ENCODE data around the gene GHR. TPM values are rescaled to one million over a fixed set of nuclear protein-coding genes. Genes with fewer than 3 reads are reported as not detected.

Gene GHR
- total RNA-seq, 2 donors from 2014 or later = 5.7 to 12.9 TPM

- Histone ChIP-seq H3K4me3 (no peak overlapping the region), H3K27me3 (no peaks in the 10 kb centered on the region), H3K9me3 (no peaks in the 10 kb centered on the region), H3K27ac (no peak overlapping the region), H3K4me1 (no peaks in the 10 kb centered on the region), H3K36me3 (replicated peaks in 1 of 2; ENCODE audit: insufficient read depth in 1 of 2, low read depth in 2 of 2) (no peaks in the 10 kb centered on the region)
- TF ChIP-seq, protein P1, sequence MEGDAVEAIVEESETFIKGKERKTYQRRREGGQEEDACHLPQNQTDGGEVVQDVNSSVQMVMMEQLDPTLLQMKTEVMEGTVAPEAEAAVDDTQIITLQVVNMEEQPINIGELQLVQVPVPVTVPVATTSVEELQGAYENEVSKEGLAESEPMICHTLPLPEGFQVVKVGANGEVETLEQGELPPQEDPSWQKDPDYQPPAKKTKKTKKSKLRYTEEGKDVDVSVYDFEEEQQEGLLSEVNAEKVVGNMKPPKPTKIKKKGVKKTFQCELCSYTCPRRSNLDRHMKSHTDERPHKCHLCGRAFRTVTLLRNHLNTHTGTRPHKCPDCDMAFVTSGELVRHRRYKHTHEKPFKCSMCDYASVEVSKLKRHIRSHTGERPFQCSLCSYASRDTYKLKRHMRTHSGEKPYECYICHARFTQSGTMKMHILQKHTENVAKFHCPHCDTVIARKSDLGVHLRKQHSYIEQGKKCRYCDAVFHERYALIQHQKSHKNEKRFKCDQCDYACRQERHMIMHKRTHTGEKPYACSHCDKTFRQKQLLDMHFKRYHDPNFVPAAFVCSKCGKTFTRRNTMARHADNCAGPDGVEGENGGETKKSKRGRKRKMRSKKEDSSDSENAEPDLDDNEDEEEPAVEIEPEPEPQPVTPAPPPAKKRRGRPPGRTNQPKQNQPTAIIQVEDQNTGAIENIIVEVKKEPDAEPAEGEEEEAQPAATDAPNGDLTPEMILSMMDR (IDR thresholded peaks at IDR 0.05) = no peak
- TF ChIP-seq POLR2A (IDR thresholded peaks at IDR 0.05) = no peak
- DNase-seq (no peak), ATAC-seq (no peak)
- intact Hi-C loops (cut with DNase I) = no loop called here
Measured at GRCh38 chr5:42749020-42749419, 325.8 kb downstream of the GHR start.

GRCh38 chr5:42750507-42750906 lies 327.3 kb downstream of the GHR start:
- H3K9me3 ChIP-seq = no peaks in the 10 kb centered on the region
- intact Hi-C loops (cut with DNase I) = no loop called here
- H3K4me1 ChIP-seq = no peaks in the 10 kb centered on the region
- TF ChIP-seq, protein P1 (IDR thresholded peaks at IDR 0.05) = no peak
- no peak for TF ChIP-seq POLR2A (IDR thresholded peaks at IDR 0.05)
- H3K27me3 ChIP-seq = no peaks in the 10 kb centered on the region
- H3K4me3 ChIP-seq = no peak overlapping the region
- no peak overlapping the region for H3K27ac ChIP-seq
- DNase-seq = no peak
- no peak for ATAC-seq
- 88 to 92% methylated on average over 5 of the region's 5 CpGs for WGBS, 2 donors
- H3K36me3 ChIP-seq (replicated peaks in 1 of 2; ENCODE audit: insufficient read depth in 1 of 2, low read depth in 2 of 2) = no peaks in the 10 kb centered on the region

DNA sequence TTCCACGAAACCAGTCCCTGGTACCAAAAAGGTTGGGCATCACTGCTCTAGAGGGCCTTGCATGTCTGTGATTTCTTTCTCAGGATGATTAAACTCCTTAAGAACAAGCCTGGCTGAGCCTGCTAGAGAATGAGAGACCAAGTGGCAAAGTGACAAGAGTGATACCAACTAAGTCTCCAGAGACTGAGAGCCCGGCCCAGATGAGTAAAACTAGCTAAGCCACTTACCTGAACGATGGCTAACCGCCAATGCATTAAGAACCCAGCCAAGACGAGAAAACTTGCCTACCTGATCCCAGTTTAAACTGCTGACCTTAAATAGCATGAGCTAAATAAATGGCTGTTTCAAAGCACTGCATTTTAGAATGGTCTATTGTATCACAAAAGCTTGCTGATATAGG lies 327.8 kb downstream of the GHR start:
- DNase-seq (no peak), ATAC-seq (no peak)
- H3K9me3 ChIP-seq = no peaks in the 10 kb centered on the region
- intact Hi-C loops (cut with DNase I) = no loop called here
- H3K27me3 ChIP-seq = no peaks in the 10 kb centered on the region
- no peaks in the 10 kb centered on the region for H3K4me1 ChIP-seq
- no peak overlapping the region for H3K27ac ChIP-seq
- TF ChIP-seq, protein P1 (IDR thresholded peaks at IDR 0.05) = no peak
- no peak for TF ChIP-seq POLR2A (IDR thresholded peaks at IDR 0.05)
- H3K36me3 ChIP-seq (replicated peaks in 1 of 2; ENCODE audit: insufficient read depth in 1 of 2, low read depth in 2 of 2) = no peaks in the 10 kb centered on the region
- 63% methylated on average over 5 of the region's 5 CpGs for WGBS, 2 donors
- no peak overlapping the region for H3K4me3 ChIP-seq

GRCh38 chr5:42753099-42753498 lies 329.9 kb downstream of the GHR start:
- Histone ChIP-seq H3K36me3 (replicated peaks in 1 of 2; ENCODE audit: insufficient read depth in 1 of 2, low read depth in 2 of 2) (no peaks in the 10 kb centered on the region), H3K4me1 (no peaks in the 10 kb centered on the region), H3K9me3 (no peaks in the 10 kb centered on the region), H3K27me3 (no peaks in the 10 kb centered on the region), H3K27ac (no peak overlapping the region), H3K4me3 (no peak overlapping the region)
- no peak for DNase-seq
- no peak for ATAC-seq
- WGBS, 2 donors = 67 to 73% methylated on average over 3 of the region's 3 CpGs
- no peak for TF ChIP-seq POLR2A (IDR thresholded peaks at IDR 0.05)
- TF ChIP-seq, protein P1 (IDR thresholded peaks at IDR 0.05) = no peak
- intact Hi-C loops (cut with DNase I) = no loop called here
